Measurements from ENCODE around the gene ZFP62.

- TF ChIP-seq, protein P1, sequence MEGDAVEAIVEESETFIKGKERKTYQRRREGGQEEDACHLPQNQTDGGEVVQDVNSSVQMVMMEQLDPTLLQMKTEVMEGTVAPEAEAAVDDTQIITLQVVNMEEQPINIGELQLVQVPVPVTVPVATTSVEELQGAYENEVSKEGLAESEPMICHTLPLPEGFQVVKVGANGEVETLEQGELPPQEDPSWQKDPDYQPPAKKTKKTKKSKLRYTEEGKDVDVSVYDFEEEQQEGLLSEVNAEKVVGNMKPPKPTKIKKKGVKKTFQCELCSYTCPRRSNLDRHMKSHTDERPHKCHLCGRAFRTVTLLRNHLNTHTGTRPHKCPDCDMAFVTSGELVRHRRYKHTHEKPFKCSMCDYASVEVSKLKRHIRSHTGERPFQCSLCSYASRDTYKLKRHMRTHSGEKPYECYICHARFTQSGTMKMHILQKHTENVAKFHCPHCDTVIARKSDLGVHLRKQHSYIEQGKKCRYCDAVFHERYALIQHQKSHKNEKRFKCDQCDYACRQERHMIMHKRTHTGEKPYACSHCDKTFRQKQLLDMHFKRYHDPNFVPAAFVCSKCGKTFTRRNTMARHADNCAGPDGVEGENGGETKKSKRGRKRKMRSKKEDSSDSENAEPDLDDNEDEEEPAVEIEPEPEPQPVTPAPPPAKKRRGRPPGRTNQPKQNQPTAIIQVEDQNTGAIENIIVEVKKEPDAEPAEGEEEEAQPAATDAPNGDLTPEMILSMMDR (IDR thresholded peaks at IDR 0.05), result no peak
- no peak for TF ChIP-seq POLR2A (IDR thresholded peaks at IDR 0.05)
Measured at GRCh38 chr5:180866985-180867384, 5.9 kb upstream of the ZFP62 start.

Measured in uterus (tissue), 2 donors.